Glutamatergic neuron (in vitro differentiated cells): ENCODE data around the gene ACSF3. TPM values are rescaled to one million over a fixed set of nuclear protein-coding genes. Genes with fewer than 3 reads are reported as not detected.
"Not testable (repeated sequence)": the region's sequence is repeated elsewhere in the genome, so short reads cannot be mapped to it uniquely, and the experiment has no call there.

Experiments
- DNase-seq: peaks from one replicate; pipeline ENCODE4 v3.0.0; 2022
- H3K27ac Mint-ChIP-seq: one replicate; pipeline ENCODE4 v1.8.0; 2020; ENCODE audit warnings: mild to moderate bottlenecking, mixed read lengths, inconsistent platforms; ENCODE audit not compliant: unreplicated experiment
- H3K27me3 Mint-ChIP-seq: one replicate; pipeline ENCODE4 v1.8.0; 2020; ENCODE audit warnings: mild to moderate bottlenecking, moderate library complexity, mixed read lengths, inconsistent platforms; ENCODE audit not compliant: unreplicated experiment
- H3K36me3 Mint-ChIP-seq: one replicate; pipeline ENCODE4 v1.8.0; 2020; ENCODE audit warnings: mild to moderate bottlenecking, mixed read lengths, inconsistent platforms; ENCODE audit not compliant: unreplicated experiment
- H3K4me1 Mint-ChIP-seq: one replicate; pipeline ENCODE4 v1.8.0; 2020; ENCODE audit warnings: mild to moderate bottlenecking, low read depth, mixed read lengths, inconsistent platforms; ENCODE audit not compliant: unreplicated experiment
- H3K4me3 Mint-ChIP-seq: one replicate; pipeline ENCODE4 v1.8.0; 2020; ENCODE audit warnings: mild to moderate bottlenecking, mixed read lengths, inconsistent platforms; ENCODE audit not compliant: unreplicated experiment
- H3K9me3 Mint-ChIP-seq: one replicate; pipeline ENCODE4 v1.8.0; 2020; ENCODE audit warnings: mild to moderate bottlenecking, moderate library complexity, mixed read lengths, inconsistent platforms; ENCODE audit not compliant: unreplicated experiment
- total RNA-seq: library from RNA; stranded (reverse); fragmentation: NEBNext Ultra II Directional; extraction: Animal tissue kit (Norgen Biotek cat#: 25700); gene quantifications from one replicate; pipeline ENCODE4 v1.2.1, GENCODE V29; 2021; ENCODE audit not compliant: unreplicated experiment
- TF ChIP-seq, protein P1 (sequence below): fragments of 200-600 bp; sonication (generic); IDR thresholded peaks from one replicate; pipeline ENCODE4 v1.5.0; 2021; ENCODE audit not compliant: partially characterized antibody, unreplicated experiment

The ACSF3 gene
- total RNA-seq, 1 donor from 2014 or later, result 29.3 TPM

DNA sequence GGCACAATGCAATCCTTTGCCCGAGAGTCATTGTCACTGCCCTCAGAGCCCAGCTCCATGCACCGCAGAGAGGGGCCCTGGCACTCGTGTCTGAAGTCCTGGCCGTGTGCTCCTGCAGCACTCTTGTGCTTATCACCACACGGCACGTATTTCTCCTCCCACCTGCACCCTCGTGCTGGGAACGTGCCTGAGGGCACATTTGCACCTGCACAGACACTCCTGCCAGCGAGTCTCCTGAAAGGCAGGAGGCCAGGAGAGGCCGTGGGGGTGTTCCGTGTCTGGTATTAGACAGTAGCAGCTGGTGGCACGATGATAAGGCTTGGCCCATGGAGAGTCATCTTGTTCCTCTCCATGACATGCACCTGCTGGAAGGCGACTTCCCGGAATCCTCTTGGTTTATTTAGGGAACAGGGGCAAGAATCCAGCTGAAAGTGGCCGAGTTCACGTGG lies 3.4 kb upstream of the ACSF3 start:
- H3K9me3 Mint-ChIP-seq, result peaks cover 3% of the 10 kb centered on the region
- peaks cover 17% of the 10 kb centered on the region for H3K27me3 Mint-ChIP-seq
- no peak overlapping the region for H3K27ac Mint-ChIP-seq
- H3K4me1 Mint-ChIP-seq, result peaks cover 25% of the 10 kb centered on the region
- no peak overlapping the region for H3K4me3 Mint-ChIP-seq
- H3K36me3 Mint-ChIP-seq, result peaks cover 4% of the 10 kb centered on the region
- TF ChIP-seq, protein P1, sequence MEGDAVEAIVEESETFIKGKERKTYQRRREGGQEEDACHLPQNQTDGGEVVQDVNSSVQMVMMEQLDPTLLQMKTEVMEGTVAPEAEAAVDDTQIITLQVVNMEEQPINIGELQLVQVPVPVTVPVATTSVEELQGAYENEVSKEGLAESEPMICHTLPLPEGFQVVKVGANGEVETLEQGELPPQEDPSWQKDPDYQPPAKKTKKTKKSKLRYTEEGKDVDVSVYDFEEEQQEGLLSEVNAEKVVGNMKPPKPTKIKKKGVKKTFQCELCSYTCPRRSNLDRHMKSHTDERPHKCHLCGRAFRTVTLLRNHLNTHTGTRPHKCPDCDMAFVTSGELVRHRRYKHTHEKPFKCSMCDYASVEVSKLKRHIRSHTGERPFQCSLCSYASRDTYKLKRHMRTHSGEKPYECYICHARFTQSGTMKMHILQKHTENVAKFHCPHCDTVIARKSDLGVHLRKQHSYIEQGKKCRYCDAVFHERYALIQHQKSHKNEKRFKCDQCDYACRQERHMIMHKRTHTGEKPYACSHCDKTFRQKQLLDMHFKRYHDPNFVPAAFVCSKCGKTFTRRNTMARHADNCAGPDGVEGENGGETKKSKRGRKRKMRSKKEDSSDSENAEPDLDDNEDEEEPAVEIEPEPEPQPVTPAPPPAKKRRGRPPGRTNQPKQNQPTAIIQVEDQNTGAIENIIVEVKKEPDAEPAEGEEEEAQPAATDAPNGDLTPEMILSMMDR, result no peak
- DNase-seq, result no peak

DNA sequence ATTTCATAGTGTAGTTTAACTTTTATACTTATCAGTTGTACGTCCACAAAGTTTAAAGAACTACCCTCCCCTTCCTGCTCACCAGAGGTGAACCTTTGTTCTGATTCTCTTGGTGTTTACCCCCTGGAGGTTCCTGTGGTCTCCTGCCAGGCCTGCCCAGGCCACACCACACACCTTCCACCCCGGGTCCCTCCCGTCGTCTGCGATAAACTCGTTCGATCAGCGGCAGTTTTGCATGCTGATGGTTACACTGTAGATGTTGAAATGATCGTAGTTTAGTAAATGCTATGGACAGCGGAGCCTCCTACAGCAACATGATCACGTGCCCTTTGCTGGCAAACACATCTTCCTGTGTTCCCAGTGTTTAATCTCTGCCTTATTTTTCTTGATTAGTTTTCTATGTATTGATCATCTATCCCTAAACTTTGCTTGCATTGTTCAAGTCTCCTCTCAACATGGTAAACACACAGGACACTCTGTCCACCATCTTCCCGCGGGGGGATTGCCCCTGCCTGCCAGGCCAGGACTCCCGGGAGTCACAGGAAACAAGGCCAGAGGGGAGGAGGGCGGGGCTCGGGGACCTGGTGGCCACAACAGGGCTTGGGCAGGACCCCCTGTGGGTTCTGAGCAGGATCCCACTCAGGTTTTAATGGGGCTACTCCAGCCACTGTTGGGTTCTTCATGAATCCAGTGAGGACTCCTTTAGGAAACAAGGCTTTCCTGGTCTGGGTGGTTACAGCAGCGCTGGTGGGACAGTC lies 2.8 kb upstream of the ACSF3 start:
- H3K27me3 Mint-ChIP-seq, result peaks cover 17% of the 10 kb centered on the region
- peaks cover 4% of the 10 kb centered on the region for H3K36me3 Mint-ChIP-seq
- TF ChIP-seq, protein P1, result no peak
- H3K4me3 Mint-ChIP-seq, result peak overlapping the region; percentile 39
- DNase-seq, result no peak
- H3K27ac Mint-ChIP-seq, result no peak overlapping the region
- H3K9me3 Mint-ChIP-seq, result no peaks in the 10 kb centered on the region
- peaks cover 25% of the 10 kb centered on the region for H3K4me1 Mint-ChIP-seq

DNA sequence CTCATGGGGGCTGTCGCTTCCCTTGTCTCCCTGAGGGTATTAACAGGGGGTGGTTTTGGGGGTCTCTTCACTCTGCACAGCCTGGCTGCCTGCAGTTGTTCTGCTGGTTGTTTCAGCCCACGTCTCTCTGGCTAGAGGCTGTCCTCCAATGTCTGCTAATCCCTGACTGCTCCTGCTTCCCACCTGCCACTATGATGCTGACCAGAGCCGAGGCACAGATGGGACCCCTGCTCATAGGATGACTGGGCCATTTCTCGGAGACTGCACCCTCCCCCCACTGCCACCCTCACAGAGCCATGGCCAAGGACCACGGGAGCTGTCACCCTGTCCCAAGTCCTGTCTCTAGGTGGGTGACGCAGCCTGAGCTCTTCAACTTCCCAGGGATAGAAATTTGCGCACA lies 1.6 kb upstream of the ACSF3 start:
- peak overlapping the region; percentile 73 for H3K27ac Mint-ChIP-seq

DNA sequence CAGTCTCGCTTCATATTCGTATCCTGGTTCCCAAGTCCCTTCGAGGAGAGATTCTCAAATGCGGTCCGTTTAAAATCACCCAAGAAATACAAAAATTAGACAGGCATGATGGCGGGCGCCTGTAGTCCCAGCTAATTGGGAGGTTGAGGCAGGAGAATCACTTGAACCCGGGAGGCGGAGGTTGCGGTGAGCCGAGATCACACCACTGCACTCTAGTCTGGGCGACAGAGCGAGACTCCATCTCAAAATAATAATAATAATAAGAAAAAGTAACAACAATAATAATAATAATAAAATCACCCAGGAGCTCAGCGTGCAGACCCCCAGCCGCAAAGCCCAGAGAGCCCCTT lies 425 bp upstream of the ACSF3 start:
- not testable (repeated sequence) for H3K9me3 Mint-ChIP-seq, DNase-seq, H3K27ac Mint-ChIP-seq, H3K36me3 Mint-ChIP-seq
- H3K4me1 Mint-ChIP-seq, result peaks cover 40% of the 10 kb centered on the region
- H3K4me3 Mint-ChIP-seq, result peak overlapping the region; percentile 74
- H3K27me3 Mint-ChIP-seq, result peaks cover 19% of the 10 kb centered on the region

More for the DNA sequence above, 1.6 kb upstream of the ACSF3 start:
- Mint-ChIP-seq H3K9me3 (peaks cover under 1% of the 10 kb centered on the region), H3K4me3 (peak overlapping the region; percentile 75), H3K4me1 (peaks cover 30% of the 10 kb centered on the region), H3K36me3 (no peaks in the 10 kb centered on the region), H3K27me3 (peaks cover 18% of the 10 kb centered on the region)
- TF ChIP-seq, protein P1, result no peak
- DNase-seq, result no peak

DNA sequence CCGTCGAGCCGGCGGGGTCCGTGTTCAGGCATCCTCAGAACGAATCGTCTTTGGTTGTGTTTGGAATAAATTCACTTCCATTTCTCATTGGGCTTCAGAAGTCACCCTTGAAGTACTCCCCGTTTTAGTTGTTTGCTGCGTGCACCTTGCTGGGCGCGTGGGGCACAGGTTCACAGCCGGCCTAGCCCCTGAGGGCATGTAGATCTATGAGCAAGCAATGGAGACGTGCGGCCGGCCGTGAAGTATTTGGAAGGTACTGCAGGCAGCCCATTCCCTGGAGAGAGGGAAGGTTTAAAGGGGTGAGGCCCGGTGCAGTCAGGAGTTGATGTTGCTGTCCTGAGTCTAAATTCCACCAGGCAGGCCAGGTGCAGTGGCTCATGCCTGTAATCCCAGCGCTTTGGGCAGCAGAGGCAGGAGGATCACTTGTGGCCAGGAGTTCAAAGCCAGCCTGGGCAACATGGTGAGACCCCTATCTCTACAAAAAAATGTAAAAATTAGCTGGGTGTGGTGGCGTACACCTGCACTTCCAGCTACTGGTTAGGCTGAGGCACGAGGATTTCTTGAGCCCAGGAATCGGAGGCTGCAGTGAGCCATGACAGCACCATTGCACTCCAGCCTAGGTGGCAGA lies 714 bp downstream of the ACSF3 start:
- peak overlapping the region; percentile 94 for H3K4me3 Mint-ChIP-seq
- H3K4me1 Mint-ChIP-seq, result peaks cover 42% of the 10 kb centered on the region
- H3K27me3 Mint-ChIP-seq, result peaks cover 19% of the 10 kb centered on the region
- no peak overlapping the region for H3K27ac Mint-ChIP-seq
- no peak for DNase-seq
- TF ChIP-seq, protein P1, result no peak
- no peaks in the 10 kb centered on the region for H3K36me3 Mint-ChIP-seq
- peaks cover 3% of the 10 kb centered on the region for H3K9me3 Mint-ChIP-seq
